ENCODE data around the gene RELT.
A peak's percentile ranks its signal among the peaks of the same experiment; 100 is the strongest.

RELT gene

DNA sequence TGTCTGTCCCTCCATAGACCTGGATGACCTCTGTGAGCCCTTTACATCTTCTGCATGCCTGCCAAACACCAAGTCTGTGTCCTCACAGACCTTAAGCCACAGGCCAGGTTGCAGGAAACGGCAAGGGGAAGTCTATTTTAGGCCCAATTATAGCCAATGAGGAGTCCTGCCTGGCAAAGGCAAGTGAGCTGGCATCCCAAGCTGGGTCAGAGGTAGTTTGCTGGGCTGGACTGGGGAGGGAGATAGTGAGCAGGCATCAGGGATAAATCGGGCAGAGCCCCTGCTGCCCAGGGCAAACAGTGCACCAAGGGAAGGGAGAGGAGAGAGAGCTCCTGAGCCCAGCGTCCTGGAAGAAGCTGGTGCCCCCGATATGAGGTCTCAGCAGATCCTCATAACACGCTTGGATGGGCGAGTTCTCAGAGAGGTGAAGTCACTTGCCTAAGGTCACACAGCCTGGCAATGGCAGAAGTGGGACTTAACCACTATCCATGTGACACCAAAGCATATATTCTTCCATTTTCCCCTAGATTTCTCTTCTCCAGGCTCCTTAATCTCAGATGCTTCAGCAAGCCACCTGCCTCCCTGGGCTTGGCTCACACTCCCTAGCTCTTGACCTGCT is 3.7 kb upstream of the RELT start:
- DNase-seq = no peak
- H3K27ac Mint-ChIP-seq = no peak overlapping the region
- H3K4me1 Mint-ChIP-seq = peaks cover 24% of the 10 kb centered on the region
- CTCF ChIA-PET = interaction anchor here (1.0 to 3.1 kb wide), 3 partner anchors 13 to 186 kb away, joined by 3 to 18 read pairs (median 3); no protein-coding TSS in a partner anchor
- H3K27me3 Mint-ChIP-seq = peaks cover 4% of the 10 kb centered on the region
- no peaks in the 10 kb centered on the region for H3K9me3 Mint-ChIP-seq
- H3K4me3 Mint-ChIP-seq = no peak overlapping the region
- peaks cover 5% of the 10 kb centered on the region for H3K36me3 Mint-ChIP-seq

DNA sequence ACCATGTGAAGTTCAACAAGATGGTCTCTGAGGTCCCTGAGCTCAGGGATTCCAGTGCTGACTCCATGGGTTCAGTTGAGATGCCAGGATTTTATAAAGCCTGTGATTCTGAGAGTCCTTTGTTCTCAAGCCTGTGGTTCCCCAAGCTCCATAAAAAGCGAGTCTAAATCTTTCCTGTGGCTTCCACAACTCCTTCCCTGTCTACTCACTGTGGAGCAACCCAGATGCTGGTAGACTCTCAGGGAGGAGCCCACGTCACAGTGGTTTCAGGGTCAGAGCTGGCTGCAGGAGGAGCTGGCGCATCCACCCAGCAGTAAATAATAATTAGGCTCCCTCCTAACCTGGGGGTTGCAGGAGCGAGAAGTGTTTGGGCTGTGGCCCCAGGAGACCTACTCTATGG is 2.0 kb upstream of the RELT start:
- Mint-ChIP-seq H3K36me3 (peaks cover 5% of the 10 kb centered on the region), H3K4me1 (peaks cover 33% of the 10 kb centered on the region), H3K9me3 (no peaks in the 10 kb centered on the region), H3K27me3 (peaks cover 4% of the 10 kb centered on the region), H3K27ac (peak overlapping the region; percentile 64), H3K4me3 (no peak overlapping the region)
- CTCF ChIA-PET = interaction anchor here (1.1 to 4.9 kb wide), 3 partner anchors 14 to 23 kb away, joined by 3 to 22 read pairs (median 6); no protein-coding TSS in a partner anchor
- no peak for DNase-seq

DNA sequence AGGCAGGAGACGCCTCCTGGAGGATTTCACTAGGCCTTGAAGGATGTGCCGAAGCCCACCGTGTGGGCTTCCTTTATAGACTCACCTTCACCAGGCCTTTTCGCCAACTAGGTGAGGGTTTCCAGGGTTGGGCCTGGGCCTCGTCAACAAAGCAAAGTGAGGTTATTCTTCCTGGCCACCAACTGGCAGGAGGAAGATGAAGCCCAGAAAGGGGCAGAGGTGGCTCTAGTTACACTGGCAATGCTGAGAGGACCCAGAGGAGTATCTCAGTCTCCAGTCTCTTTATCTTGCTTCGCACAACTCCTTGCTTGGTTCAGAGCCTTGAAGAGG is 404 bp upstream of the RELT start:
- Mint-ChIP-seq H3K27me3 (peaks cover 4% of the 10 kb centered on the region), H3K27ac (peak overlapping the region; percentile 87), H3K36me3 (peaks cover 5% of the 10 kb centered on the region), H3K9me3 (no peaks in the 10 kb centered on the region), H3K4me3 (peak overlapping the region; percentile 92), H3K4me1 (peaks cover 43% of the 10 kb centered on the region)
- no peak for DNase-seq
- CTCF ChIA-PET = interaction anchor here (1.0 to 4.9 kb wide), 2 partner anchors 24 to 285 kb away, joined by 4 to 22 read pairs; no protein-coding TSS in a partner anchor

DNA sequence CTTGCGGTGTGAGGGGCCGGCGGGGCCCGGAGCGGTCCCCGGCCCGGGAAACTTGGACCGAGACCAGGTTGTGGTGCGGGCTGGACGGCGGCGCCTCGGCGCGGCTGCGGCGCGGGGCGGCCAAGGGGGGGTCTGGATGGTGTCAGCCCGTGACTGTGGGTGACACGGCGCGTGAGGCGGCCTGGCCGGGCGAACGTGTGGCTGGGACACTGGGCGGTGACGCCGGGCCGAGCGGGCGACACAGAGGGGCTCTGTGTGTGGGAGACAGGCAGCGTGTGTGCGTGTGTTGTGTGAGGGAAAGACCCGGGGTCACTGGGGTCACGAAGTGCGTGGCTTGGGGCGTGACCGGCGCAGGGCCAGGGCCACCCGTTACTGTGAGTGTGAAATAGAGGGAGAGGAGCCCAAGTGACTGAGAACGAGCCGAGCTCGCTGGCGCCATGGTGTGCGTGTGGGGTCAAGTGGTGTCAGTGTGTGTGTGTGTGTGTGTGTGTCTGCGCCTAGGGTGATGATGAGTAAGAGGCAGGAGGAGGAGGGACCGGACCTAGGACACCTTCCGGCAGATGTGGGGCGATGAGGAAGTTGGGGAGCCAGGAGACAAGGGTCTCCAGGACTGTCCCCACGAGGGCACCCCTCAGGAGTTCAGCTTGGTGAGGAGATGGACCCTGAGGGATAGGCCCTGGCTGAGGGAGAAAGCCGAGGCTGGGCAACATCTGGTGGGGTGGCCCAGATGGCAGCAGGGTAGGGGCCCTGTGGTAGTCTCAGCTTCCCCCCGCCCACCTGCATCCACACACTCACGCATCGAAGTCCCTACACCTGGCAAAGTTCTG is 817 bp downstream of the RELT start:
- H3K36me3 Mint-ChIP-seq = peaks cover 5% of the 10 kb centered on the region
- peak overlapping the region; percentile 91 for H3K27ac Mint-ChIP-seq
- CTCF ChIA-PET = interaction anchor here (1.0 to 4.9 kb wide), 2 partner anchors 26 to 284 kb away, joined by 4 to 22 read pairs; no protein-coding TSS in a partner anchor
- peak overlapping the region; percentile 92 for H3K4me3 Mint-ChIP-seq
- no peaks in the 10 kb centered on the region for H3K27me3 Mint-ChIP-seq
- DNase-seq = peak; percentile 75
- H3K9me3 Mint-ChIP-seq = no peaks in the 10 kb centered on the region
- peaks cover 48% of the 10 kb centered on the region for H3K4me1 Mint-ChIP-seq

DNA sequence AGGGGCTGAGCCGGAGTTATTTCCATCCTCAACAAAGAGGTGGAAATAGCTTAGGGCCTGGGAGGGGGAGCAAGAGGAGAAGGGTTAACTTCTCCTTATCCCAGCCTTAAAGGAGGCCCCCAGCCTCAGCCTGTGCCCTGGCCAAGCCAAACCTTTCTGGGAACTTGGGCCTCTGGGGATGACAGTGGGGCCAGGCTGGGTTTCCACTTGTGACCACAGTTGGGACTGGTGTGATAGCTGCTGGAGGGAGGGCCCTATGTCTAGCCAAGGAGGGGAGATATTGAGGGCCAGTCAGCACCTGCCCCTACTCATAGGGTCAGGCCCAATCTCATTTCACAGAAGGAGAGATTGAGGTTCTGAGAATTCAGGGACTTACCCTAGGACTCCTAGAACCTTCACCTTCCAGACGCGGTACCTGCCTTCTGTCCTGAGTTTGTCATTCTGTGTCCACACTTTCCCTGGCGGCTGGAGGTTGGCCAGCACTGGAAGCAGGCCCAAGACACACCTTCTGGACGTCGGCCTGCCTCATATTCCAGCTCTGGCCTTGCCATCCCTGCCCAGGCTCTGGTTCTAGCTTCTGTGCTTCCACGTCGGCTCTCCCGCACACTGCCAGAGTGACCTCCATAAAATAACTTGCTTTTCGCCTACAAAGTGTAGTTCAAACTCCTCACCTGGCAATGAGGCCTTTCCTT is 3.1 kb downstream of the RELT start:
- CTCF ChIA-PET = interaction anchor here (1.3 to 1.7 kb wide), 3 partner anchors 10 to 19 kb away, joined by 3 to 4 read pairs (median 4); no protein-coding TSS in a partner anchor

DNA sequence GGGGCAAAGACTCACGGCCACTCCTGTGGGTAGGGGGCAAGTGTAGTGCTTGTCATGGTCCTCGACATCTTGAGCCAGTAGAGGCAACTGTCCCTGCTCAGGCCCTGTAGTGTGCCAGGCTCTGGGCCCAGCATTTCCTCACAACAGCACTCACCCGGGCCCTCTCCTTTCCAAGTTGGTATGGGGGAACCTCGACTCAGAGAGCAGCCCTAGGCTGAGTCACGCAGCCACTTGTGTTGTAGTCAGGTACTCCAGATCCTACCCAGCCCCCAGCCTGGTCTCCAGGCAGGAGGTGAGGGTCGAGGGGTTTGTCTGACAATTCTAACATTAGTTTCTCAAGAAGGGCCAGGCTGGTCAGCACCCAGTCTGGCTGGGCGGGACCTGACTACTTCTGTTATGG is 4.1 kb downstream of the RELT start:
- Mint-ChIP-seq H3K36me3 (peaks cover 5% of the 10 kb centered on the region), H3K27me3 (no peaks in the 10 kb centered on the region), H3K4me3 (no peak overlapping the region), H3K9me3 (no peaks in the 10 kb centered on the region), H3K4me1 (peaks cover 75% of the 10 kb centered on the region), H3K27ac (no peak overlapping the region)
- DNase-seq = no peak
- CTCF ChIA-PET = interaction anchor here (1.2 to 1.7 kb wide), 3 partner anchors 9 to 29 kb away, joined by 4 read pairs; no protein-coding TSS in a partner anchor

More for the DNA sequence above, 3.1 kb downstream of the RELT start:
- Mint-ChIP-seq H3K4me3 (no peak overlapping the region), H3K27me3 (no peaks in the 10 kb centered on the region), H3K27ac (peak overlapping the region; percentile 49), H3K9me3 (no peaks in the 10 kb centered on the region), H3K4me1 (peaks cover 70% of the 10 kb centered on the region), H3K36me3 (peaks cover 5% of the 10 kb centered on the region)
- DNase-seq = no peak

DNA sequence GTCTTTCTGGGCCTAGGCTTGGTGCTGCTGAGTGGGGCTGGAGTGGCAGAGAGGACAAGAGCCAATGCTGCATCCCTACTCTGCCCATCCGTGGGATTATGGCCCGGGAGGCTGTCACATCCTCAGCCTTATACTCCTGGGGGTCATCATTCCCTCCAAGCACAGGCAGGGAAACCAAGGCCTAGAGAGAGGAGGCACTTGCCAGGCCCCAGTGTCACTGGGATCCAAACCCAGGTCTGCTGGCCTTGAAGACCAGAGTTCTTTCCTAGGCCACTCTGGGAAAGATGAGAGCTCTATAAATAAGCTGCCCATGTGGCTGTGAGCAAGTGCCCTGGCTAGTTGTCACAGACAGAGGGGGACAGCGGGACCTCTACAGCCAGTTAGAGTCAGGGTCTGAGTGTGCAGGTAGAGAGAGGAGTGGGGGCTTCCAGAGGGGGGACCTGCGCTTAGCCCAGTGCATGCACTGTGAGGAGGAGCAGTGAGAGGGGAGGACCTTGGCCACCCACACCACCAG is 4.8 kb downstream of the RELT start:
- Mint-ChIP-seq H3K9me3 (no peaks in the 10 kb centered on the region), H3K36me3 (peaks cover 5% of the 10 kb centered on the region), H3K4me1 (peaks cover 75% of the 10 kb centered on the region), H3K4me3 (no peak overlapping the region), H3K27me3 (no peaks in the 10 kb centered on the region), H3K27ac (no peak overlapping the region)
- no peak for DNase-seq
- CTCF ChIA-PET = interaction anchor here (1.2 kb wide), 1 partner anchor 29 kb away, joined by 4 read pairs; no protein-coding TSS in a partner anchor

DNA sequence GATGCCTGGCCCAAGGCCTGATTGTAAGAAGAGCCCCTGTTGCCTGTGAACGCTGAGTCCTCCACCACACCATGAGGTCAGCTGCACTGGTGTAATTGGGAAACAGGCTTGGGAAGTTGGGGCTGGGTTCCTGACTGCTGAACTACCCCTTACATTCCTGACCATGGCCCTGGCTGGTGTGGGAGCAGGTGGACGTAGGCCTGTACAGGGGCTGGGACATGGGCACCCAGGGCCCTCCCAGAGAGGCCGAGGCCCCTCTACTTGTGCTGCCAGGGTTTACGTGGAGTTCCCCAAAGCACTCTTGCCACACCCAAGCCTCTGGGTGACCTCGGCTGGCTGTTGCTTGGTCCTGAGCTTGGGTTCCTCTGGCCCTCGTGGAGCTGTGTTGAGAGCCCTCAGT is 5.4 kb downstream of the RELT start:
- no peak overlapping the region for H3K27ac Mint-ChIP-seq
- no peaks in the 10 kb centered on the region for H3K9me3 Mint-ChIP-seq
- CTCF ChIA-PET = no interaction called here
- H3K27me3 Mint-ChIP-seq = no peaks in the 10 kb centered on the region
- H3K4me3 Mint-ChIP-seq = no peak overlapping the region
- H3K36me3 Mint-ChIP-seq = peaks cover 5% of the 10 kb centered on the region
- peaks cover 81% of the 10 kb centered on the region for H3K4me1 Mint-ChIP-seq
- DNase-seq = no peak

DNA sequence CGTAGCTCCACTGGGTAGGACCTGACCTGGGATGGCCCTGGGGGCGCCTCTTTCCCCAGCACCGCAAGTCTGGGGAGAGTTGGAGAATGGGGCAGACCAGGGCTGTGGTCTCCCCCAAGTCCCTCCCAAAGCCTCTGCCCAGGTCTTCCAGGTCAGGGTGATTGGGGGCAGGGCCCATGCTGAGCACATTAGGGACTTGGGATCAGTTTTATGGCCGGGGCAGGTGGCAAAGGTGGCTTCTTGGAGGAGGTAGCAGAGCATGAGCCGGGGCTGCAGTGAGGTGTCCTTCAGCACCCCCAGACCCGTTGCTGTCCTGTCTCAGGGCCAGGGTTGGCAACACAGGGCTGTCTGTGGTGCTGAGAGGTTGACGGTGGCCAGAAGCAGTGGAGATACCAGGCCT is 6.0 kb downstream of the RELT start:
- peaks cover 84% of the 10 kb centered on the region for H3K4me1 Mint-ChIP-seq
- peaks cover 1% of the 10 kb centered on the region for H3K36me3 Mint-ChIP-seq
- no peak overlapping the region for H3K27ac Mint-ChIP-seq
- no peak for DNase-seq
- H3K9me3 Mint-ChIP-seq = no peaks in the 10 kb centered on the region
- H3K4me3 Mint-ChIP-seq = no peak overlapping the region
- no peaks in the 10 kb centered on the region for H3K27me3 Mint-ChIP-seq
- CTCF ChIA-PET = interaction anchor here (1.3 kb wide), 1 partner anchor 243 kb away, joined by 5 read pairs; no protein-coding TSS in a partner anchor

DNA sequence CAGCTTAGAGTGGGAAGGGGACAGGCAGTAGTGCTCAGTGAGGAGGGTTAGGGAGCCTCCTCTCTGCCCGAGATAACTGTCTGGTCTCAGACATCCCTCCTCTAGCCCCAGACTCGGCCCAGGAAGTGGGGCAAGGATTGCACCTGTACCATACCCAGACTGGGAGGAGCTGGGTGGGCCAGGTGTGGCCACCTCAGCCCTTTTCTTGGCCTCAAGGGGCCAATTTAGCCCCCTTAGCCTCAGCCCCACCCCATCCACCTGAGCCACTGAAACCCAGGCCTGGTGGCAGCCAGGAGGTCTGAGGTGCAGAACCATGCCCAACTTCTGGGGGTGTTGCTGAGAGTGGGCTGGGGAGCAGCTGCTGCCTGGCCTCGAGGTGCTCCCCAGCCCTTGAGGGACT is 6.5 kb downstream of the RELT start:
- no peak overlapping the region for H3K4me3 Mint-ChIP-seq
- no peaks in the 10 kb centered on the region for H3K9me3 Mint-ChIP-seq
- H3K27ac Mint-ChIP-seq = no peak overlapping the region
- no peak for DNase-seq
- peaks cover 83% of the 10 kb centered on the region for H3K4me1 Mint-ChIP-seq
- H3K36me3 Mint-ChIP-seq = no peaks in the 10 kb centered on the region
- no peaks in the 10 kb centered on the region for H3K27me3 Mint-ChIP-seq
- CTCF ChIA-PET = interaction anchor here (1.0 to 1.5 kb wide), 5 partner anchors 11 to 277 kb away, joined by 3 to 7 read pairs (median 4); no protein-coding TSS in a partner anchor

DNA sequence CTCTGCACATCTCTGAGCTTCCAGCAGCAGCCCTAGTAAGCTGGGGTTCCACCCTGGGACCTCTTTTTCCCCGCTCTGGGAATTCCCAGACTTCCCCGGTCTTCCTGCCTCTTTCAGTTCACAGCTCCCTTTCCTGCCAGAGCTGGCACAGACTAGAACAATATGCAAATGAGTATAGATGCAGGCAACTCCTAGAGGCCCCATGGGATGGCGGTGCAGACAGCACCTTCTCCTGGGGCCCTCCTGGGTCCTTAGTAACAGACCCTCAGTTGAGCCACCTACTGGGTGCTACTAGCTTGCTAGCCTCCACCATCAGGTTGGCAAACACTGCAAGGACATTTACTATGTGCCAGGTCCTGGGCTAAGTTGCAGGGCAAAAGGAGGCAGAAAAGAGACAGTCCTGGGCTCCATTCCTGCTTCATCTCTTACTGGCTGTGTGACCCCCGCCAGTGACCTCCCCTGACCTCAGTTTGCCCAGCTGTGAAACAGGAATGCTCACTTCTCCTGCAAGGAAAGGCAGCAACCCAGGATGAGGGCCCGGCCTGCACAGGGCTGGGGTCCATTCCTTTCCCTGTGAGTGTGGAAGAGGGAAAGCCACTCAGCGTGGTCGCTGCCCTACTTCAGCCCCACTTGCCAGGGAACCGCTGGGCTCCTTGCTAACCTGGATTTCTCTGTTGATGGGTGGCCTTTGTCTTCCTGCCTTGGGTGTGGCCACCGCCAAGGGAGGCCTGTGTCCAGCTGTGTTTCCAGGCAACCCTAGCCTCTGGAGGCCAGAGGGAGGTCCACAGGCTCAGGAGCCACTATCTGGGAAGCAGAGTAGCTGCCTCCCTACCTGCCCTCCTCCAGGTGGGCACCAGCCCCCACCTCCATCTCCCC is 7.3 kb downstream of the RELT start:
- H3K27me3 Mint-ChIP-seq = no peaks in the 10 kb centered on the region
- H3K9me3 Mint-ChIP-seq = no peaks in the 10 kb centered on the region
- H3K4me3 Mint-ChIP-seq = no peak overlapping the region
- peaks cover 82% of the 10 kb centered on the region for H3K4me1 Mint-ChIP-seq
- DNase-seq = no peak
- CTCF ChIA-PET = interaction anchor here (0.8 to 1.5 kb wide), 6 partner anchors 10 to 277 kb away, joined by 3 to 7 read pairs (median 4); no protein-coding TSS in a partner anchor
- no peaks in the 10 kb centered on the region for H3K36me3 Mint-ChIP-seq
- peak overlapping the region; percentile 82 for H3K27ac Mint-ChIP-seq

DNA sequence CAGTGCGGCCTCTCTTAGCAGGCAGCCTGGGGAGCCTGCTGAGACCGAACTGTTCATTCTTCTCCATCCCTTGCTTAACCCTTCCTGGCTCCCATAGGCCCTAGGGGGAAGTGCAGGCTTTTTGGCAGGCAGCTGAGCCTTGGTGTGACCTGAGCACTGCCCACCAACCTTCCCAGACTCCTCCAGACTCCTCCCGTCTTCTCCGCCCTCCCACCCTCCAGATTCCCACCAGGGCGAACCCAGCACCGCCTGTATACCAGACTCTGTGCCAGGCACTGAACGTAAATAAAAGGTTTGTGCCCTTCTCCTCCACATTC is 7.9 kb downstream of the RELT start:
- Mint-ChIP-seq H3K36me3 (peaks cover under 1% of the 10 kb centered on the region), H3K27ac (peak overlapping the region; percentile 82), H3K4me1 (peaks cover 77% of the 10 kb centered on the region), H3K9me3 (no peaks in the 10 kb centered on the region), H3K27me3 (no peaks in the 10 kb centered on the region), H3K4me3 (no peak overlapping the region)
- CTCF ChIA-PET = interaction anchor here (0.8 to 1.8 kb wide), 5 partner anchors 9 to 34 kb away, joined by 3 to 14 read pairs (median 4); no protein-coding TSS in a partner anchor
- DNase-seq = no peak

DNA sequence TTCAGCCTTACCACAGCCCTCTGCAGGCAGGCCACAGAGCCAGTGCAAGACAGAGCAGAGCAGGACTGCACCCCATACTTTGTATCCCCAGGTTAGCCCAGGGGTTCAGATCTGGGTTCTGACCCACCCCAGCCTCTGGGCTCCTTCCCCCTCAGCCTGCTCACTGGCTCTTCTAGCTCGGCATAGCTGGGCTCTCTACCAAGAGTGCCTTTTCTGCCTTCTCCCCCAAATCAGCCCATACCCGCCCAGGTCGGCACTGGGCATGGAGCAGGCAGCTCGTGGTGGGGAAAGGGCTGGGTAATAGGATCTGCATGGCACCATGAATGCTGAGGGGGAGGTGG is 8.3 kb downstream of the RELT start:
- Mint-ChIP-seq H3K4me3 (no peak overlapping the region), H3K4me1 (peaks cover 72% of the 10 kb centered on the region), H3K27ac (peak overlapping the region; percentile 82), H3K27me3 (no peaks in the 10 kb centered on the region), H3K36me3 (peaks cover 2% of the 10 kb centered on the region), H3K9me3 (no peaks in the 10 kb centered on the region)
- CTCF ChIA-PET = interaction anchor here (0.8 to 1.8 kb wide), 10 partner anchors 9 to 276 kb away, joined by 3 to 14 read pairs (median 4); no protein-coding TSS in a partner anchor
- DNase-seq = no peak

All from activated naive CD4-positive, alpha-beta T cell treated with anti-CD3 and anti-CD28 coated beads, Interleukin-2, amount 10 ng/mL, durations not matched to agents 7 days and 5 days (primary cell).